Upper lobe of left lung (tissue), 6 donors: Measurements from ENCODE around the gene KLF18. TPM values are rescaled to one million over a fixed set of nuclear protein-coding genes. Genes with fewer than 3 reads are reported as not detected.

Experiments
- ATAC-seq, 2 donors: fragments of 200-7000 bp; cut with Tn5 transposase; one replicate each; pipeline ENCODE4 v1.9.1; 2022; ENCODE audit warnings: mild to moderate bottlenecking in 2 of 2, moderate library complexity in 2 of 2; ENCODE audit not compliant: low FRiP score in 2 of 2
- DNase-seq, 2 donors: peaks; one replicate each; pipeline ENCODE4 v3.0.0-alpha.2; 2019 to 2020
- H3K27ac ChIP-seq, 4 donors: fragments of 200-600 bp; sonication (generic); one replicate each; pipeline ENCODE4 v1.5.1; 2016 to 2019
- H3K27me3 ChIP-seq, 4 donors: fragments of 200-600 bp; sonication (generic); one replicate each; pipeline ENCODE4 v1.5.1; 2017 to 2019
- H3K36me3 ChIP-seq, 4 donors: fragments of 200-600 bp; sonication (generic); one replicate each; pipeline ENCODE4 v1.5.1; 2016 to 2019
- H3K4me1 ChIP-seq, 4 donors: fragments of 200-600 bp; sonication (generic); one replicate each; pipeline ENCODE4 v1.5.1; 2018 to 2019
- H3K4me3 ChIP-seq, 4 donors: fragments of 200-600 bp; sonication (generic); one replicate each; pipeline ENCODE4 v1.5.1; 2017 to 2019; ENCODE audit warnings: mild to moderate bottlenecking in 2 of 4, moderate library complexity in 1 of 4
- H3K9me3 ChIP-seq, 4 donors: fragments of 200-600 bp; sonication (generic); one replicate each; pipeline ENCODE4 v1.5.1; 2018 to 2019
- CTCF ChIP-seq, 6 experiments: fragments of 450-650 bp in 4 of 6; fragments of 200-600 bp in 2 of 6; sonication (generic) in 2 of 6; IDR thresholded peaks; one replicate each; pipeline ENCODE4 v1.5.1; 2016 to 2019; ENCODE audit warnings: antibody characterized with exemption in 6 of 6
- EP300 ChIP-seq, 4 donors: sonication (generic); formaldehyde crosslinking; IDR thresholded peaks; one replicate each; pipeline ENCODE4 v1.5.1; 2017; ENCODE audit warnings: antibody characterized with exemption in 4 of 4, control low read depth in 2 of 4
- POLR2A ChIP-seq, 4 donors: fragments of 450-650 bp; IDR thresholded peaks; one replicate each; pipeline ENCODE4 v1.5.1; 2016 to 2017; ENCODE audit warnings: antibody characterized with exemption in 4 of 4, mild to moderate bottlenecking in 2 of 4
- POLR2AphosphoS5 ChIP-seq, 2 donors: sonication (generic); formaldehyde crosslinking; IDR thresholded peaks; one replicate each; pipeline ENCODE4 v1.5.1; 2017; ENCODE audit warnings: antibody characterized with exemption in 2 of 2
- WGBS, 2 donors: methylation state at CpG; one replicate each; pipeline ENCODE4 v1.1.5; 2017 to 2018; 5-methylcytosine and 5-hydroxymethylcytosine counted together
- total RNA-seq, 6 donors: library from RNA; depleted of rRNA in 4 of 6; stranded (reverse); fragments of >200 nt in 4 of 6; gene quantifications; one replicate each; pipeline versions ENCODE4 v1.1.0 to v1.2.1, GENCODE V29; 2016 to 2021
- donor health status: DM: no; HTN: no; CAD: no; lungs with moderate emphysema.
- donor health status: DM: no; HTN: yes; CAD: no; lungs with severe emphysema.

The KLF18 gene
- total RNA-seq, 6 donors from 2014 or later: not detected

- Histone ChIP-seq H3K4me1 (no peaks in the 10 kb centered on the region), H3K9me3 (no peaks in the 10 kb centered on the region), H3K27ac (no peak overlapping the region), H3K27me3 (no peaks in the 10 kb centered on the region), H3K4me3 (no peak overlapping the region), H3K36me3 (no peaks in the 10 kb centered on the region)
- TF ChIP-seq EP300 (IDR thresholded peaks at IDR 0.05) (no peak), CTCF (IDR thresholded peaks at IDR 0.05) (no peak), POLR2A (IDR thresholded peaks at IDR 0.05) (no peak), POLR2AphosphoS5 (IDR thresholded peaks at IDR 0.05) (no peak)
- 69 to 70% methylated on average over 2 of the region's 2 CpGs for WGBS, 2 donors
- ATAC-seq (peak in 1 of 2 donors; percentile 26), DNase-seq (no peak)
Measured at GRCh38 chr1:44113095-44113609, 28.3 kb downstream of the KLF18 start.

- Histone ChIP-seq H3K36me3 (no peaks in the 10 kb centered on the region), H3K27ac (no peak overlapping the region), H3K4me3 (no peak overlapping the region), H3K4me1 (no peaks in the 10 kb centered on the region), H3K9me3 (no peaks in the 10 kb centered on the region), H3K27me3 (no peaks in the 10 kb centered on the region)
- WGBS, 2 donors: 80 to 98% methylated on average over 3 of the region's 3 CpGs
- DNase-seq (no peak), ATAC-seq (no peak)
- TF ChIP-seq POLR2AphosphoS5 (IDR thresholded peaks at IDR 0.05): no peak
- no peak for TF ChIP-seq CTCF (IDR thresholded peaks at IDR 0.05)
- no peak for TF ChIP-seq EP300 (IDR thresholded peaks at IDR 0.05)
- TF ChIP-seq POLR2A (IDR thresholded peaks at IDR 0.05): no peak
Measured at GRCh38 chr1:44112486-44112885, 28.9 kb downstream of the KLF18 start.

- Histone ChIP-seq H3K36me3 (no peaks in the 10 kb centered on the region), H3K4me3 (no peak overlapping the region), H3K27me3 (no peaks in the 10 kb centered on the region), H3K4me1 (no peaks in the 10 kb centered on the region), H3K27ac (no peak overlapping the region), H3K9me3 (no peaks in the 10 kb centered on the region)
- 79 to 85% methylated on average over 4 of the region's 4 CpGs for WGBS, 2 donors
- DNase-seq (no peak), ATAC-seq (no peak)
- TF ChIP-seq CTCF (IDR thresholded peaks at IDR 0.05) (no peak), POLR2A (IDR thresholded peaks at IDR 0.05) (no peak), POLR2AphosphoS5 (IDR thresholded peaks at IDR 0.05) (no peak), EP300 (IDR thresholded peaks at IDR 0.05) (no peak)
Measured at GRCh38 chr1:44111861-44112260, 29.6 kb downstream of the KLF18 start.

GRCh38 chr1:44110916-44111315 lies 30.5 kb downstream of the KLF18 start:
- DNase-seq: no peak
- 91 to 95% methylated on average over 5 of the region's 5 CpGs for WGBS, 2 donors

More at GRCh38 chr1:44110916-44111315, 30.5 kb downstream of the KLF18 start:
- no peak for TF ChIP-seq EP300 (IDR thresholded peaks at IDR 0.05)
- no peak for TF ChIP-seq POLR2AphosphoS5 (IDR thresholded peaks at IDR 0.05)
- TF ChIP-seq CTCF (IDR thresholded peaks at IDR 0.05): no peak
- no peak for TF ChIP-seq POLR2A (IDR thresholded peaks at IDR 0.05)
- H3K9me3 ChIP-seq: no peaks in the 10 kb centered on the region
- H3K27ac ChIP-seq: no peak overlapping the region
- no peak overlapping the region for H3K4me3 ChIP-seq
- no peaks in the 10 kb centered on the region for H3K36me3 ChIP-seq
- H3K27me3 ChIP-seq: no peaks in the 10 kb centered on the region
- ATAC-seq: no peak
- H3K4me1 ChIP-seq: no peaks in the 10 kb centered on the region
